Activated naive CD4-positive, alpha-beta T cell treated with anti-CD3 and anti-CD28 coated beads, Interleukin-2, amount 50 U/mL, for 16 hours (primary cell): Measurements from ENCODE around the gene SRP9.
"Not testable (repeated sequence)": the region's sequence is repeated elsewhere in the genome, so short reads cannot be mapped to it uniquely, and the experiment has no call there.

Experiments used
- DNase-seq: peaks from one replicate; pipeline ENCODE4 v3.0.0-alpha.2; 2020

The SRP9 gene

DNA sequence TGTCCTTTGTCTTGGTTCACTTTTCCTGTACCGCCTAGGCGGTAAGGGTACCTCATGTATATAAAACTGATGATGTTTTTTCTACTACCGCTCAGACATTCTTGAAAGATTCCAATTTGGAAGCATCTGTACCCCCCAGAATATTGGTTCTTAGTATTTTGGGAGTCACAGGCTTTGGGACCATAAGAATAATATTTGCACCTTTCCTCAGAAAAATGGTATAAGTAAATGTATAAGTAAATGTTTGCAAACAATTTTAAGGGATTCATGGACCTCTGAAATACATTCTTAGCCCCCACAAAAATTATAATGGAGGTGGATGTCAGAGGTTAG lies 677 bp downstream of the SRP9 start:
- DNase-seq: no peak

DNA sequence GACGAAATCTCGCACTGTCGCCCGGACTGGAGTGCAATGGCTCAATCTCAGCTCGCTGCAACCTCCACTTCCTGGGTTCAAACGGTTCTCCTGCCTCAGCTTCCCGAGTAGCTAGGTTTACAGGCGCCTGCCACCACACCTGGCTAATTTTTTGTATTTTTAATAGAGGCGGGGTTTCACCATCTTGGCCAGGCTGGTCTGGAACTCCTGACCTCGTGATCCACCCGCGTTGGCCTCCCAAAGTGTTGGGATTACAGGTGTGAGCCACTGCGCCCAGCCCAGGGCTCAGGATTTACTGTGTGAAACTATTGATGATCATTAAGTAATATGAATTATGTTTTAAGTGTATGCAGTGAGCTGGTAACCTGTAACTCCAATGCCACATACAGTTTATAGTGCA lies 1.5 kb downstream of the SRP9 start:
- not testable (repeated sequence) for DNase-seq

GRCh38 chr1:225780134-225780533 lies 2.5 kb downstream of the SRP9 start:
- DNase-seq: no peak

GRCh38 chr1:225780630-225781029 lies 3.0 kb downstream of the SRP9 start:
- no peak for DNase-seq

GRCh38 chr1:225789142-225789541 lies 11.5 kb downstream of the SRP9 start:
- DNase-seq: not testable (repeated sequence)

DNA sequence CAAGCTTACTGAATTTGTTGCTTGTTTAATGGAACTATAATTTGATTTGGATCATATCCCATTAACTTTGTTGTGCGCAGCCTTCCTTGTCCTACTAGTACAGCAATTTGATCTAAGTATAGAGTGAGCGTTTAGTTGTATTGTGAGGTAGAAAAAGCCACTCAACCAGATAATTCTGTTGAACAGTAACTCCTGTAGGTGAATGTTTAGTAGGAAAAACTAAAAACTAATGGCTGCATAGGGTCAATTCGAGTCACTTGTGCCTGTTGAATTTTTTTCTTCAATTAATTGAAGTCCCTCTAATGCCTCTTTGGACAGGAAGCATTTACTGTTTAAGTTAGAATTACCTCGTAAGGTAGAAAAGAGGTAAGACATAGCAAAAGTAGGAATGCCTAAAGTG lies 17.3 kb downstream of the SRP9 start:
- no peak for DNase-seq

DNA sequence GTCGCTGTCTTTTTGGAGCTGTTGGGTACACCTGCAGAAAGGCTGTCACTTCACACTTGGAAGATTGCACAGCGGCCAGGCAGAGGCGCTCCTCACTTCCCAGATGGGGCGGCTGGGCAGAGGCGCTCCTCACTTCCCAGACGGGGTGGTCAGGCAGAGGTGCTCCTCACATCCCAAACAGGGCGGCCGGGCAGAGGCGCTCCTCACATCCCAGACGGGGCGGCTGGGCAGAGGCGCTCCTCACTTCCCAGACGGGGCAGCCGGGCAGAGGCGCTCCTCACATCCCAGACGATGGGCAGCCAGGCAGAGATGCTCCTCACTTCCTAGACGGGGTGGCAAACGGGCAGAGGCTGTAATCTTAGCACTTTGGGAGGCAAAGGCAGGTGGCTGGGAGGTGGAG lies 18.5 kb downstream of the SRP9 start:
- not testable (repeated sequence) for DNase-seq

- DNase-seq: not testable (repeated sequence)
Measured at GRCh38 chr1:225801146-225801545, 23.5 kb downstream of the SRP9 start.

- no peak for DNase-seq
Measured at GRCh38 chr1:225806249-225806648, 28.6 kb downstream of the SRP9 start.

GRCh38 chr1:225806736-225807135 lies 29.1 kb downstream of the SRP9 start:
- not testable (repeated sequence) for DNase-seq

- DNase-seq: no peak
Measured at GRCh38 chr1:225808136-225808535, 30.5 kb downstream of the SRP9 start.

GRCh38 chr1:225809842-225810578 lies 32.4 kb downstream of the SRP9 start, which contains the start of gene EPHX1:
TSS of gene EPHX1 (plus strand) at chr1:225810124. CDS start at chr1:225828730, 18,606 bp downstream.
- DNase-seq: peak; percentile 67

- DNase-seq: not testable (repeated sequence)
Measured at GRCh38 chr1:225810579-225811538, 33.2 kb downstream of the SRP9 start.

- DNase-seq: no peak
Measured at GRCh38 chr1:225811622-225812487, 34.2 kb downstream of the SRP9 start.

DNA sequence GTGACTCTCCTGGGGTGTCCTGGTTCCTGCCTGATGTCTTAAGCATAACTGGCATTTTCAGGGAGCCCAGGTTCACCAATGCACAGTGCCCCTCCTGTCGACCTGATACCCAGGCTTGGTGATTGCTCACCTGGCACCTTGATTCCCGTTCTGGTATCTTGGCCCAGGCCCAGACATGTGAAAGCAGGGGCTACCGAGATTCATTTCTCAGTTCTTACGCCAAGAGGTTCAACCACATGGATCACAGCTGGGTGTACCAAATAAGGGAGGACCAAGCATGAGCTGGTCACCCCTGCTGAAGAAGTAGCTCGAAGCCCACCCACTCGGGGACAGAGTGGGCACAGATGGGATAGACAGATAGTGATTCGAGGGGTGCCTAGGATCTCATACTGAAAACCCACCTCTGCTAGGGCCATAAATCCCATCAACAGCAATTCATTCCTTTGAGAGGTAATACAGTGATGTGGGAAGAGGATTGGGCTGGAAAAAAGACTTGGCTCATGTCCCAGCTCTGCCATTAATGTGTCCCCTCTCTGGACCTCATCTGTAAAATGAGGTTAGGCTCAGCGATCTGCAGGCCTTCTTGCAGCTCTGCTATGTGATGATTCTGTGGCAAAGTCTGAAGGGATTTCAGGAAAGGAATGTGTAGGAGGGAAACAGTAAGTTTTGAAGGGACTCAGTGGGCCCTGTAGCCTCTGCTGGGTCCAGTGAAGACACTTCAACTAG lies 35.0 kb downstream of the SRP9 start:
- DNase-seq: no peak

GRCh38 chr1:225813214-225813964 lies 35.8 kb downstream of the SRP9 start:
- no peak for DNase-seq

DNA sequence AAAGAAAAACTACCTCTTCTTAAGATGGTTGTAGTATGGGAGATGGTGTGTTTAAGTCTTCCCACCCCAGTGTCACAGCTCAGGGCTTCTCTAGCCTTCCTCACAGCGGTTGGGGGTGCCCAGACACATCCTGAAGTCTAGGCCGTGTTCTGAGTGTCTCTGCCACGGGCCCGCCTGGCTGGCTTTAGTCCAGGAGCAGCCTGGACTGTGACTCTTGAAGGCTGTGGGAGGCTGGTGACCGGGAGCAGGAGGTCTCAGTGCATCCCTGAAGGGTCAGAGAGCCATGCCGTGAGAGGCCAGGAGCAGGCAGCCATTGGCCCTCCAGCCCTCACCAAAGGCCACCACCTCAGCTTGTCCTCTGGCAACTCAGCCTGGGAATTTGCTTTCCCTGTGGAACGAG lies 36.8 kb downstream of the SRP9 start:
- DNase-seq: no peak

- DNase-seq: not testable (repeated sequence)
Measured at GRCh38 chr1:225815090-225815489, 37.5 kb downstream of the SRP9 start.

DNA sequence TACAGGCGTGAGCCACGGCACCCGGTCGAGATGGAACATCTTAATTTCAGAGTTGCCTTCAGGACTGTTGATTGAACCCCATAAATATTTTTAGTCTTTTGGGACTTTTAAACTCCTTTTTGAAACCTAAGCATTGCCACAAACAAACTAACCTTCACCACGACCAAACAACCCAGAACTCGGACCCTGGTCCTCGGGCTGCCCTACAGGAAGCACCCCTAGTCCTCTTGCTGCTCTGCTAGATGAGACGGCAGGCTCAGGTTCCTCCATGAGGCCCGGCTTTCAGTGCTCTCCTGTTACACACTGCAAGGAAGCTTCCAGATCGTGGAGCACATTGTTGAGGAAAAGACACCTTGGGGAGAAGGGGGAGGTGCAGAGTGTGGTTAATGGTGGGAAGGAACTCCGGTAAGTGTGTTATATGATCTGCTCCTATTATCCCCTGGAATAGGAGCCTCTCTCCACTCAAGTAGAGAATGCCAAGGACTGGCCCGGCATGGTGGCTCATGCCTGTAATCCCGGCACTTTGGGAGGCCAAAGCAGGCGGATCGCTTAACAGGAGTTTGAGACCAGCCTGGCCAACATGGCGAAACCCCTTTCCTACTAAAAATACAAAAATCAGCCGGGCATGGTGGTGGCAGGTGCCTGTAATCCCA lies 38.0 kb downstream of the SRP9 start:
- no peak for DNase-seq

DNA sequence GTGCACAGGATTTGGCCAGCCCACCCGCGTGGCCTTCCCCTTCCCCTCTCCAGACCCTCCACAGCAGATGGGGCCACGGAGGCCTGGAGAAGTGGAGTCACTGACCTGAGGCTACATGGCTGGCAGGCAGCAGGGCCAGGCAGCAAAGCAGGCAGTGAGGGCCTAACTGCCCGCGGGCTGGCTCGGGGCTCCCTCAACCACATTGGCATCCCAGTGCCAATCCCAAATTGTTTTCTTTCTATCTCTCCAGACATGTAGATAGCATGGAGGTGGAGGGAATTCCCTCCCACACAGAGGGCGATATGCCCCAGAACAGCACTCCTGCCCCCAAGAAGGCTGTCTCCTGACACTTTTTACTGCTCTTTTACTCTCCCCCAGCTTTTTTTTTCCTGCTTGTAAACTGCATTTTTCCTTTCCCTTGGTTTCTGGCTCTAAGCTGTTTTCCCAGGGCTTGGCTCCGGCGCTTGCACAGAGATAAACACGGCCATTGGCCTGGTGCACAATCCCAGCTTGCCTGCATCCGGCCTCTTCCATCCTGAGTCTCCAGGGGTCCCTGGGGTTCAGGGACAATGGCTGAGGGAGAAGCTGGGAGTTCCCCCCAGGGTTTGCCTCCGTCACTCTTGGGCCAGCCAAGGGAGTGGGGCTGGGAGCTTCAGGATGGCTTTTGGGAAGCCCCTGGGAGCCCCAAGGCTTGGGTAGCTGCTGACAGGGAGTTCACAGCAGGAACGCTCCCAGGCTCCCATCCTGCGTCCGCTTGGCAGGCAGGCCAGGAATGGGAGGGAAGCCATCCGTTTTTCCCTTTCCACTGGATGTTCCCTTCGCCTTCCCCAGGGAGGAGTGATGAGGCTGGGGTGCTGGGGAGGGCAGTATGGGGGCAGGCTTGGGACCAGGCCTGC lies 39.3 kb downstream of the SRP9 start:
- no peak for DNase-seq
